ENCODE data around the gene FAT3.

The FAT3 gene

GRCh38 chr11:92227959-92228935 is 3.6 kb downstream of the FAT3 start:
- no peak for DNase-seq

- DNase-seq, result no peak
Measured at GRCh38 chr11:92236856-92237255, 12.2 kb downstream of the FAT3 start.

GRCh38 chr11:92240916-92241315 is 16.3 kb downstream of the FAT3 start:
- no peak for DNase-seq

GRCh38 chr11:92245700-92246271 is 21.2 kb downstream of the FAT3 start:
- no peak for DNase-seq

- no peak for DNase-seq
Measured at GRCh38 chr11:92246630-92247029, 22.0 kb downstream of the FAT3 start.

GRCh38 chr11:92249156-92249753 is 24.6 kb downstream of the FAT3 start:
- DNase-seq, result no peak

- no peak for DNase-seq
Measured at GRCh38 chr11:92251980-92252379, 27.4 kb downstream of the FAT3 start.

GRCh38 chr11:92253421-92253820 is 28.8 kb downstream of the FAT3 start:
- DNase-seq, result no peak

GRCh38 chr11:92253945-92254344 is 29.3 kb downstream of the FAT3 start:
- DNase-seq, result no peak

GRCh38 chr11:92257536-92257935 is 32.9 kb downstream of the FAT3 start:
- no peak for DNase-seq

GRCh38 chr11:92259861-92260260 is 35.2 kb downstream of the FAT3 start:
- DNase-seq, result no peak

- no peak for DNase-seq
Measured at GRCh38 chr11:92264350-92264749, 39.7 kb downstream of the FAT3 start.

- no peak for DNase-seq
Measured at GRCh38 chr11:92266806-92267205, 42.2 kb downstream of the FAT3 start.

- DNase-seq, result no peak
Measured at GRCh38 chr11:92267278-92267677, 42.7 kb downstream of the FAT3 start.

- DNase-seq, result no peak
Measured at GRCh38 chr11:92267968-92268367, 43.4 kb downstream of the FAT3 start.

GRCh38 chr11:92268546-92268945 is 43.9 kb downstream of the FAT3 start:
- no peak for DNase-seq

GRCh38 chr11:92269021-92269420 is 44.4 kb downstream of the FAT3 start:
- DNase-seq, result no peak

- DNase-seq, result no peak
Measured at GRCh38 chr11:92269841-92270240, 45.2 kb downstream of the FAT3 start.

GRCh38 chr11:92272651-92273050 is 48.0 kb downstream of the FAT3 start:
- DNase-seq, result no peak

Measured in CD4-positive, alpha-beta T cell treated with Interleukin-17A for 4 hours (primary cell).